Mucosa of gallbladder (tissue), 1 donor: ENCODE measurements around the gene ADAMTS18. TPM values are rescaled to one million over a fixed set of nuclear protein-coding genes. Genes with fewer than 3 reads are reported as not detected.

Source experiments
- DNase-seq: peaks from one replicate; pipeline ENCODE4 v3.0.0-alpha.2; 2020; ENCODE audit warnings: low spot score
- total RNA-seq: library from RNA; stranded (reverse); gene quantifications from one replicate; pipeline ENCODE4 v1.2.1, GENCODE V29; 2021
- donor health status: DM: no; HTN: no; CAD: no.

ADAMTS18 gene
- total RNA-seq, 1 donor from 2014 or later = not detected

- DNase-seq = no peak
These were observed 758 bp downstream of the ADAMTS18 start for GRCh38 chr16:77434022-77434529.

DNA sequence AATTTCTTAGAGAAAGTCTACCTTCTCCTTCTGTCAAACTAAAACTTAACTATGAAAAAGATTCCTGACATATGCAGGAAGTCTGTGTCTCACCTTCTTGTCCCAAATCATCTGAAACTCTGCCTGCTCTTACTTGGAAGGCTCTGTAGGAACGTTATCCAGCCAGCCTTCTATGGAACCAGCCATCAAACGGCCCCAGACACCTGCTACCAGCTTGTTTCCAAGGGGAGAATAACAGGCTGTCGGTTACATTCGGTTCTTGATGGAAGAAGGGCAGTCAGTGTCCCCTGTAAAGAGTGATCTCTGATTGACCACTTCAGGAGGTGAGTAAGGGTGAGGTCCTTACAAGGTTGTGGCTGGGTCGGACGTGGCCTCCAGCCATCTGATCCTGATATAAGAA, 1.7 kb downstream of the ADAMTS18 start:
- no peak for DNase-seq

GRCh38 chr16:77432264-77432663, 2.6 kb downstream of the ADAMTS18 start:
- DNase-seq = no peak

DNA sequence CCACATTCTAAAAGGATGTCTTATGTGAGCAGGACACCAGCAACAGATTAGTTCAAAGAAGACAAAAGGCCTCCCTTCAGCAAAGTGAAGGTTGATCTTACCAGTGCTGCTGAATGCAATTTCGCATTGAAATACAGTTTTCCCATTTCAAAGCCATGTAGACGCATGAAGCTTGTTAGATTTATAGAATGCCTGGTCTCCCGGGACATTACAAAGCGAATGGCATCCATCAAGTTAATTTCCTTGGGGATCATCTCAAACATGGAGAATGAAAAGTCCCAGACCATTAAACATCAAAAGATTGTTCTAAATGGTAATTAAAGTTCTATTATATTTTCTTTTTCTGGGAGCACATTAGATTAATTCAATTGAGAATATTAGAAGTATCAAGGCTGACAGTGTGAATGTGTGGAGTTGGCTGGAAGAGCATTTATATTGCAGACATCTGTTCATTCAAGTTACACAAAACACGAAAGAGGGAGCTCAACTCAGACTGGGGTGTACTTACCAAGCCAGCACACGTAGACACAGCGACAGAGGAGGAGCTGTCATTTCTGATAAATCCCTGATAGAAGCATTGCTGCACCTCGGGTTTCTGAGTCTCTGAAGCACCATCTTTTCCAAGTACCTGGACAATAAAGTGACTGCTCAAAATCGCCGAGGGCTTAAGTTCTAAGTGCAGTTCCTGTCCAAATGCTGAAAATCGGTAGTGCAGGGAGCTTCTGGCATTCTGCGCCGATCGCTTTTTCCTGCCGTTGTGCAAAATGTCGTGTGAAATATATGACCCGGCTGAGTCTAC, 3.8 kb downstream of the ADAMTS18 start:
- no peak for DNase-seq

GRCh38 chr16:77430360-77430759, 4.5 kb downstream of the ADAMTS18 start:
- DNase-seq = no peak

- DNase-seq = no peak
These were observed 9.8 kb downstream of the ADAMTS18 start for GRCh38 chr16:77424871-77425604.

DNA sequence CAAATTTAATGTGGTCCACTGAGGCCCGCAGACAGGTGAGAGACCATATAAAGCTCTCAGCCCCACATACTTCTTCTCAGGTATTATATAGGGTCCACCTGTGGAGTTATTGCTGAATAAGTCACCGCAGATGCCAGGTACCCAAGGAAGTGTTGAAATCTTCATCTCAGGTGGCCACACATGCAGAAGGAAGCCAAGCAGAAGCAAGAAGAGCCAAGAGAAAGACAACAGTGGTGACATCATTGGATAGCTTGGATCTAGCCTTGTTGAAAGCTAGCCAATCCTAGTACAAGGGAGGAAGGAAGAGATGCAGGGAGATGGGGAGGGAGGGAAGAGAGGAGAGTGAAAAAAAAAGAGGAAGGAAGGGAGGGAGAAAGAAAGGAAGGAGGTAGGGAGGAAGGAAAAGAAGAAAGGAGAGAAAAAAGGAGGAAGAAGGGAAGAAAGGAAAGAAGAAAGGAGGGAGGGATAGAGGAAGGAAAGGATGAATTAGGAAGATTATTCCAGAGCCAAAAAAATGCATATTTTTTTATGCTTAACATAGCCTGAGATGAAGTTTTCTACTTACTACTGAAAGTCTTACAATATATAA, 12.5 kb downstream of the ADAMTS18 start:
- no peak for DNase-seq

- DNase-seq = no peak
These were observed 17.8 kb downstream of the ADAMTS18 start for GRCh38 chr16:77416939-77417480.

GRCh38 chr16:77414752-77415231, 20.0 kb downstream of the ADAMTS18 start:
- DNase-seq = no peak

- no peak for DNase-seq
These were observed 24.4 kb downstream of the ADAMTS18 start for GRCh38 chr16:77410449-77410848.

DNA sequence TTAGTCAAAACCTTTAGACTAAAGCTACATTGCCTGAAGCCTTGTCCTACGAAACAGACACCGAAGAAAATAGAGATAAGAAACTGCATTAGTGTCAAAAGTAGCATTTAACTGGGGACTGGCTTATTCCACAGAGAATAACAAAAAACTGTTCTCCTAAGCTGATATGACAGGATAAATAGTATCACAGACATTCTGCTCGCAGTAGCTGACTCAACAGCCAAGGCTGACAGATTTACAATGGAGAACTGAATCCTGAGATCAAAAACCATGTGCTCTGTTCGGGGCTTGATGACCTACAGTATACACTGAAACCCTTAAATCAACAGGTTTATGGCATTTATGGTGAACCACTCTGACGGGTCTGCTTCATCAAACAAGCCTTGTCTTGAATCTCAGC, 25.5 kb downstream of the ADAMTS18 start:
- DNase-seq = no peak

DNA sequence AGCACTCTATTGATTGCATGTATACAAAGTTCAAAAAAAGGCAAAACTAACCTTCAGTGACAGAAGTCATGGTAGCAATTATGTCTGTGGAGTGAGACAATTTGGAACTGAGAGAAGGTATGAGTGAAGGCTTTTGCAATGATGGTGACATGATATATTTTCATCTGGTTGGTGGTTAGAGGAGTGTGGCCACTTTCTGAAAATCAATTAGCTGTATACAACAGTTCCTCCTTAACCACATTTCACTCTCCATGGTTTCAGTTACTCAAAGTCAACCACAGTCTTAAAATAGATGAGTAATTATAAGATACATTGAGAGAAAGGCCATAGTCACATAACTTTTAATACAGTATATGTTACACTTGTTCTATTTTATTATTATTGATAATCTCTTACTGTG, 26.2 kb downstream of the ADAMTS18 start:
- no peak for DNase-seq

DNA sequence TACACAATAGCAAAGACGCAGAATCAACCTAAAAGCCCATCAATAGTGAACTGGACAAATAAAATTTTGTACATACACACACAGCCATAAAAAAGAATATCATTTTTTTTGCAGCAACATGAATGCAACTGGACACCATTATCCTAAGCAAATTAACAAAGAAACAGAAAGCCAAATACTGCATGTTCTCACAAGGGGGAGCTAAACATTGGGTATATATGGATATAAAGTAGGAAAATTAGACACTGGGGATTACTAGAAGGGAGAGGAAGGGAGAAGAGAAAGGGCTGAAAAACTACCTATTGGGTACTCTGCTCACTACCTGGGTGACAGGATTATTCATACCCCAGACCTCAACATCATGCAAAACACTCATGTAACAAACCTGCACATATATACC, 28.2 kb downstream of the ADAMTS18 start:
- no peak for DNase-seq

- no peak for DNase-seq
These were observed 30.1 kb downstream of the ADAMTS18 start for GRCh38 chr16:77404775-77405174.

DNA sequence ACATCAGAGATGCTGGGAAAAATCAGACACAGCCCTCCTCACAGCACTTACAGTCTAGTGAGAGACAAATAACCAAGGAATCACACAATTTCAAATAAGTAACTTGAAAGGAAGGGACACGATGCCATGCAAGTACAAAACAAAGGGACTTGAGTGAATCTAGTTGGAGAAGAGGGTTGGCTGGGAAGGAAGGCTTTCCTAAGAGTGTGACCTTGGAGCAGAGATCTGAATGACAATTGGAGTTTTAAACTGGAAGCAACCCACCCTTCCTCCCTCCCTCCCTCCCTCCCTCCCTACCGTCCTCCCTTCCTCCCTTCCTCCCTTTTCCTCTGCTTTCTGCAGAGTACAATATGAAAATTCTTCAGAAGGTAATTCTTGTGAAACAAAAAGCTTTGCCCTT, 31.1 kb downstream of the ADAMTS18 start:
- no peak for DNase-seq

- no peak for DNase-seq
These were observed 32.2 kb downstream of the ADAMTS18 start for GRCh38 chr16:77402672-77403071.

DNA sequence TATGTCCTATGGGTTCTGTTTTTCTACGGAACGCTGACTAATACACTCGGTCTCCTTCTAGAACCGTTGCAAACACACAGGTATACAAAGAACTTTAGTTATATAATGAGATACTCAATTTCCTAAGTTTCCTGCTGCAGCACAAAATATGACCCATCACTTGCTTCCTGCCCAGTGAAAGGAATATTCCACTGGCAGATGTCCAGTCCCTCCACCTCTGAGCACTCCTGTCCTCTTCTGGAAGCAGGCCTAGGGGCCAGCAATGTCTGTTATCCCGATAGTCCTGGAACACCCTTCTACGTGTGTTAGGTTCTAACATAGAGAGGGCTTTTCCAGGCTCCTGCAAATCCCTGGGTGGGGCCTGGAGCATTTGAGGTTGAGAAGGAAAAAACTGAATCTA, 32.7 kb downstream of the ADAMTS18 start:
- DNase-seq = no peak

GRCh38 chr16:77399546-77399945, 35.3 kb downstream of the ADAMTS18 start:
- no peak for DNase-seq

DNA sequence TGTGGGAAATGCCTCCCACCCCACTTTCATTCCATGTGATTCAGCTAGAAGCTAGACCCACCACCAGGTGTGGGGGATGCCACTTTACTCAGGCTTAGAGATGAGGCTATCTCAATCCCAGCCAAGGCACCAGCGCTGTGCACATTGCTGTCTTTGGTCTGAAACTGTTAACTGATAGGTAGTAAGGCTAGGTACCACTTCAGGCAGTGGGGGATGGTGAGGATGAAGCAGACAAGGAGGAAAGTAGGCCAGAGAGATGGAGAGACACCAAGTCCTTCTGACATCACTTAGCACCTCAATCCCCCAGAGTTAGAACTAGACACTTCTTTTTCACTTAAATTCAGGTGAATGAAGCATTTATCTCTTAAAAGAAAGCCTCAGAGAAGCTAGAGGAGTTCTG, 35.8 kb downstream of the ADAMTS18 start:
- DNase-seq = no peak

- no peak for DNase-seq
These were observed 36.3 kb downstream of the ADAMTS18 start for GRCh38 chr16:77398495-77398894.

- no peak for DNase-seq
These were observed 38.4 kb downstream of the ADAMTS18 start for GRCh38 chr16:77396461-77396860.

DNA sequence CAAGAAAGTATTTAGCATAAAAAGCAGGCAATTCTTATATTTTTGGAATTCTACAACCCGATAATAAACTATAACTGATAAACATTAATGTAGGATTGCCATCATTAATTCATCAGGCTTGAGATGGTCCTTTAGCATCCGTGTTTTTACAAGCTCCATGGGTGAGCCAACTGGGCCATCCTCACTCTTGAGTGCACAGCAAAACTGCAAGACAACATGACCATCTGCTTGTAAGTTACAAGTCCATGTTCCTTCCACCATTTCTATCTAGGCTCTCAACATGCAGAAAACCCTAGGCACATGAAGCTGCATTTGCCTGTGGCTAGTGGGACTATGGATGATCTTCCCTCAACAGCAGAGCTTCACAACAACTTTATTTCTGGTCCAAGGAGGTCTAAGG, 40.1 kb downstream of the ADAMTS18 start:
- no peak for DNase-seq
